Astrocyte of the hippocampus (primary cell): ENCODE results near the gene C5orf15.

Experiments used
- DNase-seq: peaks from one replicate; pipeline ENCODE4 v3.0.0; 2011; ENCODE audit warnings: low read depth, low spot score

Gene C5orf15

GRCh38 chr5:133968204-133968980 is at the start of gene C5orf15:
C5orf15 (minus strand) TSS chr5:133968625; CDS start chr5:133968584, 41 bp downstream.
- DNase-seq = peak; percentile 99

- no peak for DNase-seq
Measured at GRCh38 chr5:134008266-134008749, 39.9 kb upstream of the C5orf15 start.

DNA sequence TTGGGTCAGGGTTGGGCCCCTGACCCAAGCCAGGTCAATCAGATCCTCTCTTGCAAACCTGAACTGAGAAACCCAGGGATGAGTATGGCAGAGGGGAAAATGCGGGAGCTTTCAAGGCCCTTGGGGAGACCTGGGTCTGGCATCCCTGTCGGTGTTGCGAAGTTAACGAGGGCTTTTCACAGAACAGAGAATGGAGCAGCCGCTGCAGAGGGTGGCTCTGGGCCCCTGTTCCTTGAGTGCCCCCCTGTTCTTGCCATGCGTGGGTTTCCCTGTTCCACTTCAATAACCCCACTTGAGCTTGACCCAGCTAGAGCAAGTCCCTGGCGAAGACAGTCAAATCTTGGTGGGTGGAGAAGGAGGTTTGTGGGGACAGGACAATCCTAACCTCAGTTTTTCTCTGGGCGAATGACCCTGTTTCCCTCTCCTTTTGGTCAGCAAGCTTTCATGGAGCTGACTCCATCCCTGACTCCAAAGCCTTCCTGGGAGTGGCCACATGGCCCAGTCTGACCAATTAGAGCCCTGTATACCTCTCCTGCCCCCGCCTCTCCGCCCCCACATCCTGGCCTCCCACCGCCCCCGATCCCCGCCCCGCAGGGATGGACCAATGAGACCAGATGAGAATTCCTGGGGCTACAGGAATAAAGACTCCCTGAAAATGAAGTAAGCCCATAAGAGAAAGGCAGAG is 39.3 kb upstream of the C5orf15 start:
- no peak for DNase-seq

- no peak for DNase-seq
Measured at GRCh38 chr5:134006115-134006514, 37.7 kb upstream of the C5orf15 start.

- DNase-seq = no peak
Measured at GRCh38 chr5:134005417-134006061, 37.1 kb upstream of the C5orf15 start.

DNA sequence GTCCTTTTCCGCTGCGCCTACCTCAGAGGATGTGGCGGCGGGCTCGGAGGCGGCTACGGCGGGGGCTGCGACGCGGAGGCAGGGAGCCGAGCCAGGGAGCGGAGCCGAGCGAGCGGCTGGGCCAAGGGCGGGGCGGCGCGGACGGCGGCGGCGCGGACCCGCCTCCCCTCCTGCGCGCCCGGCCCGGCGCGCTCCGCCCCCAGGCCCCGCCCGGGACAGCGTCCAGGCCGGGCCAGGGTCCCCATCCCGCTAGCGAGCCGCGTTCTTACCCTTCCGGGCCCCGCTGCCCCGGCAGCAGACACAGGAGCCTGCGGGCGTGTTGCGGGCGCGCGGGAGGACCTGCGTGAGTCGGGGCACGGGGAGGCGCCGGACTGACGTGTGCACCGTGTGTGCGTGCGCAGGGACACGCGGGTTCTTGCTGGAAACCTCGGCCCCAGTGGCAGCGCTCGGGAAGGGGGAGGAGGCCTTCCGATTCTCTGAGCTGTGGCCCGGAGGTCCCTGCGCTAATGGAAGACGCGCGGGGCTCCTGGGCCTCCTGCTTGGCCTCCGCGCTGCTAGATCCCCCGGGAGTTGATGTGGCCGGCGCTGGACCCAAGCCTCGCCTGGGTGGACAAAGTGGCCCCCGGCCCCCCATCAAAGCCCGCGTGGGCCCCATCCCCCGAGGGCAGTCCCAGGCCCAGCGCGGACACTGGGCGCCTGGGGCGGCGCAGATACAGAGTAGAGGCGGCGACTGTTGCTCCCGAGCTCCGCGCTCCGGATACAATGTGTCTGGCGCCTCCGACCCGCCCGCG is 36.4 kb upstream of the C5orf15 start, which contains the start of gene VDAC1:
Gene VDAC1 (minus strand): TSS at position 350 of the 791 bp plus-strand sequence. CDS start 11,963 bp downstream, outside the sequence.
- DNase-seq = peak; percentile 94

GRCh38 chr5:134003817-134004625 is 35.6 kb upstream of the C5orf15 start:
- DNase-seq = peak; percentile 73

DNA sequence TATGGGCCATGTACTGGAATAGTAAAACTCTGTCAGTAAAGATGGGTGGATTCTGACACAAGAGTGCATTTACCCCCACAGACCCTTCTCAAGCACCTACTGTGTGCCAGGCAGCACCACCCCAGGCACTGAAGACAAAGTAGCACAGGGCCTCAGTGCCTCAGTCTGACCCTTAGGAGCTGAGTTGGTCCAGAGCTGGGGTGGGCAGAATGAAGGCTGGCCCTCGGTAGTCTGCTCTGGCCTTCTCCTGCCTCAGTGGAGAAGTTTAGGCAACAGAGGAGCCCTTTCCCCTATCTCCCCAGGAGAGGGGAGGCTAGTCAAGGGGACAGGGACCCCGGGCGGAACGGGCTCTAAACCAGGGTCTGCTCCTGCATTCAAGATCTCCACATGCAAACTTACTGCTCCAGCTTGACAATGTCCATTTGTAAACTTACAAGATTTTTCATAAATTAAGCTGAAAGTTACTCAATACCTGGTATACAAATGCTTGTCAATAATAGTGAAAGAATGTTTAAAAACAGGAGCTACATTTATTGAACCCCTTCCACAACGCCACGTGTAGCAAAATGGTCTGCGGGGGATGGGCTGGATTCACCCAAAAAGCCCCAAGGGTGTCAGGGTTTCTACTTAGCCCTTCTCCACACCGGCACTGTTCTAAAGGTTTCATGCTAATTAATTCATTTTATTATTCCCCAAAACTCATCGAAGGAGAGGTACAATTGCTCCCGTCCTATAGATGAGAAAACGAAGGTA is 34.8 kb upstream of the C5orf15 start:
- DNase-seq = no peak

GRCh38 chr5:134001938-134002731 is 33.7 kb upstream of the C5orf15 start:
- no peak for DNase-seq

DNA sequence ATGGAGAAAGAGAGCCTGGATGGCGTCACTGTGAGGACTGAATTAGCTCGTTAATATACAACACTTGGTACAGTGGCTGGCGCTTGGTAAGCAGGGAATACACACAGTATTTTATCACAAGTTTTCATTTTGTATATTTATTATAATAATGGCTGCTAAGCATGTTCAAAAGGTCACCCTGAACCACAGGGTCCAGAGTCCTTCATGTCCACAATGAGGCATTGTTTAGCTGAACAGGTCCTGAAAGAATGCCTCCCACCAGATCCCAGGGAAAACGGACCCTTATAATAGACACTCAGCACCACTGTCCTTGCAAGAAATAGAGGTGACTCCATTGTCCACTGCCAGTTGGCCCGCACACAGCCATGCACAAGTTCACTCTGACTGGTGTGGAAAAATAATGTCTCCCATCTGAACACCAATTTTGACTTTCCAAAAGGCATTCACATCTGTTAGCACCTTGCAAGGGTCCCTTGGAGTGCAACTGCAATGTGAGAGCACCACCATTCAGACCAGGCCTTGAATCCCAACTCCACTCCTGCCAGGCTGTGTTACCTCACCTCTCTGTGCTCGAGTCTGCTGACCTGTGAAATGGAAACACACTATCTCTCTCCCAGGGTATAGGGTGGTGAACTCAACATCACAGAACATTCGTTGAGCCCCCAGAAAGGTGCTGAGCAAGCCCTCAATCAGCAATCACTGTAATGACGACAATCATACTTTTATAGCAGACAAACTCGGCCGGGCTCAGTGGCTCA is 32.5 kb upstream of the C5orf15 start:
- no peak for DNase-seq

DNA sequence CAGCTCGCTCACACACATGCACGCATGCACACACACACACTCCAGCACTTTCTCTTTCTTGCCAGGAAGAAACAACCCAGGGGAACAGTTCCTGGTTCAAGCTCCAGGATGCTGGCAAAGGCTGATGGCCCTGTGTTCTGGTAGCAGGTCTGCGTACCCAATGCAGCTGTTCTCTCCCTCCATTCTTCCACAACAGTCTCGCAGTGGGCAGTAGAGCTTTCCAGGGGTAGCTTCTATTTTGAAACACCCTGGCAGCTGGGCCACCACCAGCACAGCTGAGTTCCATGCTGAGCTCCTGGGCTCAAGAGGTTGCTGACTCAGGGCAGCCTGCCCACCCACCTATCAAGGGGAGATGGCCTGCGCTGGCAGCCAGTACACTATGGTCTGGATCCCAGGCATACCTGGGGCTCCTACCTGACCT is 31.7 kb upstream of the C5orf15 start:
- no peak for DNase-seq

DNA sequence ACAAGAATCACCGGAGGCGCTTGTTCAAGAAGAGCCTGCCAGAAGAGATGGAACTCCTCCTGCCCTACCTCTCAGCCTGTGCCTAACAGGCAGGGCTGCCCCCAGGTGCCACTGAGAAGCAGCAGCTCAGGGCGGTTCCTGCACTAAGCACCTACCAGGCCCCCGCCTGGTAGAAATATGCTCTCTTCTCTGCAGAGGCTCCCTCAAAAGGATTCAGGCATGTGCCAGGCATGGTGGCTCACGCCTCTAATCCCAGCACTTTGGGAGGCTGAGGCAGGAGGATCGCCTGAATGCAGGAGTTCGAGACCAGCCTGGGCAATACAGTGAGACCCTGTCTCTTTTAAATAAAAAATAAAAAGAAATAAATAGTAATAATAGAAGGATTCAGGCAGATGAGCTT is 30.4 kb upstream of the C5orf15 start:
- DNase-seq = no peak

GRCh38 chr5:133998042-133998441 is 29.6 kb upstream of the C5orf15 start:
- no peak for DNase-seq

- no peak for DNase-seq
Measured at GRCh38 chr5:133996683-133997252, 28.3 kb upstream of the C5orf15 start.

- DNase-seq = no peak
Measured at GRCh38 chr5:133995883-133996563, 27.6 kb upstream of the C5orf15 start.

DNA sequence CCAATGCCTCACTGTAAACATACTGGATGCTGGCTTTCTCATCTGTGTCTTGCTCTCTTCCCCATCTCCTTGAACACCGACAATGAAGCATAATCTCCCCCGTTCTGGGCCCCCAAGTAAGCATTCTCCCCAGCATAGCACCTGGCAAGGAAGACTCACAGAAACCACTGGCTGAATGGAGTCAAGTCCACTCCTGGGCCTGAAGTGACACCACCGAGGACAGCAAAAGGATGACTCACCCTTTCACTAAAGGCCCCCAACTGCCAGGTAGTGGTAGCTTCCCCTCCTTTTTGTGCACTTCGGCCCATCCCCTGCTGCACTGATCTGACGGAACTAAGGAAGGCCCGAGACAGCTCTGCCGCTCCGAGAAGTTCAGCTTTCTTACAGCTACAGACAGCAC is 26.9 kb upstream of the C5orf15 start:
- DNase-seq = no peak

- DNase-seq = no peak
Measured at GRCh38 chr5:133994990-133995333, 26.5 kb upstream of the C5orf15 start.
